H1 (cell line): ENCODE measurements around the gene UBE2L6. TPM values are rescaled to one million over a fixed set of nuclear protein-coding genes. Genes with fewer than 3 reads are reported as not detected.

Experiments used
- CTCF ChIA-PET: fragments of 300-600 bp; sonication (Branson Sonifier 250); formaldehyde crosslinking; loops from one replicate; lab custom pipeline; 2021; ENCODE audit not compliant: partially characterized antibody; lab: Charles Lee
- POLR2A ChIA-PET: fragments of 300-600 bp; sonication (Branson Sonifier 250); formaldehyde crosslinking; loops from one replicate; lab custom pipeline; 2021; ENCODE audit warnings: inconsistent platforms; ENCODE audit not compliant: partially characterized antibody; lab: Charles Lee
- DNase-seq, 2 experiments: peaks; one replicate each; pipeline versions ENCODE4 v3.0.0 to v3.0.0-alpha.2; 2010 to 2022; ENCODE audit warnings: low spot score in 2 of 2, low read depth in 1 of 2, mixed read lengths in 1 of 2
- FAIRE-seq: peaks from 2 replicates; lab custom pipeline; 2011; peaks lifted over from hg19 to GRCh38; lab: Jason Lieb, UNC
- H2AFZ ChIP-seq: 2 replicates; pipeline ENCODE4 v1.8.1; 2012; ENCODE audit warnings: low read length, inconsistent platforms
- H2AK5ac ChIP-seq: 2 replicates; pipeline ENCODE4 v1.6.1; 2013; ENCODE audit warnings: low read depth, low read length
- H2BK120ac ChIP-seq: replicated peaks from 2 replicates; pipeline ENCODE3; 2013; ENCODE audit warnings: low read depth, low read length, inconsistent platforms
- H2BK12ac ChIP-seq: 2 replicates; pipeline ENCODE4 v1.6.1; 2013; ENCODE audit warnings: low read depth, low read length
- H2BK15ac ChIP-seq: 2 replicates; pipeline ENCODE4 v1.6.1; 2013; ENCODE audit warnings: low read length
- H2BK20ac ChIP-seq: 2 replicates; pipeline ENCODE4 v1.6.1; 2013; ENCODE audit warnings: low read length
- H2BK5ac ChIP-seq: 2 replicates; pipeline ENCODE4 v1.6.1; 2013; ENCODE audit warnings: low read depth, low read length
- H3K14ac ChIP-seq: 2 replicates; pipeline ENCODE4 v1.6.1; 2013; ENCODE audit warnings: inconsistent platforms; ENCODE audit not compliant: insufficient read length
- H3K18ac ChIP-seq: 2 replicates; pipeline ENCODE4 v1.6.1; 2013; ENCODE audit warnings: low read length; ENCODE audit errors: extremely low read depth
- H3K23ac ChIP-seq: 2 replicates; pipeline ENCODE4 v1.6.1; 2013; ENCODE audit warnings: inconsistent platforms; ENCODE audit not compliant: insufficient read length
- H3K23me2 ChIP-seq: 2 replicates; pipeline ENCODE4 v1.6.1; 2013; ENCODE audit warnings: low read depth, low read length
- H3K27ac ChIP-seq: 2 replicates; pipeline ENCODE4 v1.6.1; 2011; ENCODE audit warnings: low read depth, low read length, inconsistent platforms
- H3K27me3 ChIP-seq, 4 experiments: replicated peaks in 1 of 4; 1 replicate in 1 of 4; 2 replicates in 3 of 4; pipeline versions ENCODE4 v1.6.1 to v1.8.1; 2011 to 2013; ENCODE audit warnings: low read length in 3 of 4, mild to moderate bottlenecking in 3 of 4, inconsistent platforms in 2 of 4, mixed read lengths in 2 of 4, moderate library complexity in 1 of 4; ENCODE audit not compliant: control insufficient read depth in 3 of 4, insufficient read depth in 3 of 4; ENCODE audit errors: extremely low read depth in 1 of 4
- H3K36me3 ChIP-seq, 4 experiments: 2 replicates each; pipeline versions ENCODE4 v1.6.1 to v1.8.1; 2011 to 2013; ENCODE audit warnings: mild to moderate bottlenecking in 4 of 4, low read length in 3 of 4, moderate library complexity in 2 of 4, control low read depth in 1 of 4, inconsistent platforms in 1 of 4; ENCODE audit not compliant: insufficient read depth in 4 of 4, control insufficient read depth in 2 of 4
- H3K4ac ChIP-seq: replicated peaks from 2 replicates; pipeline ENCODE3; 2013; ENCODE audit warnings: low read length, low read depth, mixed read lengths, inconsistent platforms; ENCODE audit not compliant: insufficient read length
- H3K4me1 ChIP-seq, 4 experiments: replicated peaks in 1 of 4; 1 replicate in 1 of 4; 2 replicates in 3 of 4; pipeline versions ENCODE4 v1.6.1 to v1.8.1; 2011 to 2013; ENCODE audit warnings: low read length in 3 of 4, inconsistent platforms in 2 of 4, mixed read lengths in 1 of 4; ENCODE audit not compliant: insufficient read depth in 4 of 4, control insufficient read depth in 3 of 4
- H3K4me2 ChIP-seq, 2 experiments: 2 replicates each; pipeline versions ENCODE4 v1.6.1 to v1.8.1; 2011 to 2013; ENCODE audit warnings: low read depth in 2 of 2, low read length in 2 of 2, control low read depth in 1 of 2, inconsistent platforms in 1 of 2, mild to moderate bottlenecking in 1 of 2; ENCODE audit not compliant: insufficient read depth in 1 of 2
- H3K4me3 ChIP-seq, 4 experiments: fragments of 200-600, 300-600 bp in 1 of 4; sonication (generic), shearing (Covaris generic), sonication (Bioruptor Twin) in 1 of 4; 2 replicates each; pipeline versions ENCODE4 v1.5.1 to v1.8.1; 2011 to 2016; ENCODE audit warnings: low read length in 4 of 4, low read depth in 3 of 4, control low read depth in 2 of 4, inconsistent platforms in 2 of 4, mild to moderate bottlenecking in 2 of 4, mixed read lengths in 1 of 4, moderate library complexity in 1 of 4; ENCODE audit not compliant: insufficient read depth in 2 of 4; ENCODE audit errors: extremely low read depth in 1 of 4
- H3K56ac ChIP-seq: replicated peaks from 2 replicates; pipeline ENCODE3; 2013; ENCODE audit warnings: low read depth, mild to moderate bottlenecking, mixed read lengths, low read length, inconsistent platforms; ENCODE audit not compliant: insufficient read length
- H3K79me1 ChIP-seq: 2 replicates; pipeline ENCODE4 v1.6.1; 2013; ENCODE audit warnings: low read depth, low read length, control low read depth
- H3K79me2 ChIP-seq, 2 experiments: 2 replicates each; pipeline versions ENCODE4 v1.6.1 to v1.8.1; 2012 to 2013; ENCODE audit warnings: low read length in 2 of 2, mild to moderate bottlenecking in 2 of 2, inconsistent platforms in 1 of 2; ENCODE audit not compliant: insufficient read depth in 2 of 2, control insufficient read depth in 1 of 2
- H3K9ac ChIP-seq, 4 experiments: replicated peaks in 1 of 4; 1 replicate in 1 of 4; 2 replicates in 3 of 4; pipeline versions ENCODE4 v1.6.1 to v1.8.1; 2011 to 2013; ENCODE audit warnings: low read depth in 3 of 4, low read length in 3 of 4, control low read depth in 2 of 4, mild to moderate bottlenecking in 2 of 4, moderate library complexity in 2 of 4, inconsistent platforms in 1 of 4; ENCODE audit errors: extremely low read depth in 1 of 4
- H3K9me3 ChIP-seq, 2 experiments: 2 replicates each; pipeline versions ENCODE4 v1.6.1 to v1.8.1; 2012 to 2013; ENCODE audit warnings: mild to moderate bottlenecking in 2 of 2, moderate library complexity in 2 of 2, control low read depth in 1 of 2, inconsistent platforms in 1 of 2, low read depth in 1 of 2, low read length in 1 of 2, mixed read lengths in 1 of 2; ENCODE audit not compliant: insufficient read depth in 2 of 2
- H4K20me1 ChIP-seq, 2 experiments: replicated peaks in 1 of 2; 2 replicates each; pipeline versions ENCODE3 to v1.8.1; 2011 to 2013; ENCODE audit warnings: inconsistent platforms in 2 of 2, low read length in 2 of 2, mild to moderate bottlenecking in 1 of 2; ENCODE audit not compliant: insufficient read depth in 2 of 2, control insufficient read depth in 1 of 2
- H4K5ac ChIP-seq: 2 replicates; pipeline ENCODE4 v1.6.1; 2013; ENCODE audit warnings: low read length, low read depth, mixed read lengths, inconsistent platforms; ENCODE audit not compliant: insufficient read length
- H4K8ac ChIP-seq: 2 replicates; pipeline ENCODE4 v1.8.0; 2013; ENCODE audit warnings: mild to moderate bottlenecking, moderate library complexity, low read length, inconsistent platforms; ENCODE audit not compliant: insufficient read depth; ENCODE audit errors: extremely low read depth
- H4K91ac ChIP-seq: replicated peaks from 2 replicates; pipeline ENCODE3; 2013; ENCODE audit warnings: low read length, mixed read lengths, inconsistent platforms; ENCODE audit not compliant: insufficient read length
- BACH1 ChIP-seq: IDR thresholded peaks from 2 replicates; pipeline ENCODE4 v1.6.1; 2012; ENCODE audit warnings: low read length, improper control_type of control experiment
- CHD2 ChIP-seq: IDR thresholded peaks from 2 replicates; pipeline ENCODE4 v1.6.1; 2012; ENCODE audit warnings: low read length, improper control_type of control experiment
- JUND ChIP-seq: IDR thresholded peaks from 2 replicates; pipeline ENCODE4 v1.6.1; 2011; ENCODE audit warnings: mild to moderate bottlenecking, improper control_type of control experiment, low read length
- NRF1 ChIP-seq: IDR thresholded peaks from 2 replicates; pipeline ENCODE4 v1.6.1; 2011; ENCODE audit warnings: mild to moderate bottlenecking, low read depth, low read length, improper control_type of control experiment
- SIN3A ChIP-seq, 2 experiments: IDR thresholded peaks in 1 of 2; conservative IDR thresholded peaks in 1 of 2; 2 replicates each; pipeline ENCODE4 v1.6.1; 2011 to 2012; ENCODE audit warnings: low read length in 2 of 2, improper control_type of control experiment in 1 of 2, low read depth in 1 of 2, mild to moderate bottlenecking in 1 of 2
- SIRT6 ChIP-seq: IDR thresholded peaks from one replicate; pipeline ENCODE4 v1.7.1; 2012; ENCODE audit warnings: low read length, inconsistent platforms
- SP4 ChIP-seq: IDR thresholded peaks from 2 replicates; pipeline ENCODE4 v1.6.1; 2012; ENCODE audit warnings: low read length, inconsistent platforms
- SUZ12 ChIP-seq: fragments of 200-600 bp; sonication (generic); IDR thresholded peaks from 2 replicates; pipeline ENCODE4 v1.6.1; 2012; ENCODE audit warnings: mild to moderate bottlenecking, inconsistent platforms, low read length, moderate library complexity, mixed read lengths
- TCF12 ChIP-seq: IDR thresholded peaks from 2 replicates; pipeline ENCODE4 v1.6.1; 2011; ENCODE audit warnings: low read depth, mild to moderate bottlenecking, low read length
- WGBS, 2 experiments: shearing (Covaris generic) in 1 of 2; methylation state at CpG; one replicate each; pipeline versions ENCODE4 v1.1.6 to v1.1.7; 2013 to 2015; ENCODE audit warnings: low lambda C conversion rate in 2 of 2, mixed read lengths in 2 of 2, inconsistent platforms in 1 of 2, low coverage in 1 of 2, missing lambda C conversion rate in 1 of 2; ENCODE audit not compliant: insufficient replicate concordance in 2 of 2, insufficient coverage in 1 of 2, insufficient read length in 1 of 2; ENCODE audit errors: extremely low coverage in 1 of 2, missing lambda C conversion rate in 1 of 2; 5-methylcytosine and 5-hydroxymethylcytosine counted together
- polyA plus RNA-seq, 7 experiments: library from polyadenylated mRNA; depleted of rRNA in 3 of 7; stranded (reverse) in 5 of 7; unstranded in 2 of 7; fragments of >200 nt in 5 of 7; fragments of 200-250 nt in 2 of 7; gene quantifications; 1 replicate in 5 of 7; 2 replicates in 1 of 7; 4 replicates in 1 of 7; pipeline versions ENCODE4 v1.2.1 to v1.2.3, GENCODE V29; 2011 to 2013; ENCODE audit warnings: missing spikeins in 2 of 7, mixed read lengths in 2 of 7
- total RNA-seq: library from RNA; stranded (reverse); fragmentation: NEBNext Ultra II Directional; extraction: Animal tissue kit (Norgen Biotek cat#: 25700); gene quantifications from 2 replicates; pipeline ENCODE4 v1.2.1, GENCODE V29; 2021
- TF ChIP-seq, protein P1 (sequence below), 3 experiments: IDR thresholded peaks; 1 replicate in 2 of 3; 2 replicates in 1 of 3; pipeline versions ENCODE4 v1.5.1 to v1.6.1; 2011; ENCODE audit warnings: low read length in 3 of 3, mild to moderate bottlenecking in 3 of 3, inconsistent platforms in 2 of 3, low read depth in 1 of 3, moderate library complexity in 1 of 3; ENCODE audit not compliant: insufficient read depth in 1 of 3; ENCODE audit errors: control extremely low read depth in 1 of 3

UBE2L6 gene
- total and polyA plus RNA-seq, 2 of the 8 experiments (the other 6 are each of a cell fraction or from before 2014, with no cell fraction given) = 67.8 to 89.2 TPM

DNA sequence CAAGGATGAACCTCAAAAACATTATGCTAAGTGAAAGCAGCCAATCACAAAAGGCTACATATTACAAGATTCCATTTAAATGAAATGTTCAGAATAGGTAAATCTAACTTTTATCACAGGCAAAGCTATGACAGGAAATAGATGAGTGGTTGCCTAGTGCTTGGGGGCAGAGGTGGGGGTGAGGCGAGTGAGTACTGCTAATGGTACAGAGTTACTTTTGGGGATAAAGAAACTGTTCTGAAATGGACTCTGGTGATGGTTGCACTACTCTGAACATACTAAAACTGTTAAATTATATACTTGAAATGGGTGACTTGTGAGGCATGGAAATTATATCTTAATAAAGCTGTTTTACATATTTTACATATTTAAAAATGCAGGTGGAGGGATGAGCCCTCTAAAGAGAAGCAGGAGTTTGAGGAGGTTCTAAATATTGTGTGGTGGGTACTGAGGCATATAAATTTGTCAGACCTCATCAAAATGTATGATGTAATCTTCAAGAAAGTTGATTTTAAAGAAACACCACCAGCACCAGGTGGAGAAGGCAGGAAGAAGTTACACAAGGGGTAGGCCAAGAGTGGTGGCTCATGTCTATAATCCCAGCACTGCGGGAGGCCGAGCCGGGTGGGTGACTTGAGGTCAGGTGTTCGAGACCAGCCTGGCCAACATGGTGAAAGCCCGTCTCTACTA lies 55.6 kb downstream of the UBE2L6 start:
- H3K23me2 ChIP-seq = peaks cover 19% of the 10 kb centered on the region; the same call in 1 of the 2 replicates
- no peak for DNase-seq
- peaks cover 0 to 18% (median 8%) of the 10 kb centered on the region in 4 experiments; a peak in 4 of 7 replicates for H3K27me3 ChIP-seq
- H3K36me3 ChIP-seq = no peaks in the 10 kb centered on the region
- H3K18ac ChIP-seq = no peak overlapping the region
- H4K5ac ChIP-seq = no peak overlapping the region
- H2BK5ac ChIP-seq = no peak overlapping the region
- H3K9me3 ChIP-seq = no peaks in the 10 kb centered on the region
- POLR2A ChIA-PET = interaction anchor here (1.0 to 1.9 kb wide), 4 partner anchors 10 to 137 kb away, joined by 3 to 9 read pairs (median 5); no protein-coding TSS in a partner anchor
- H4K8ac ChIP-seq = no peak overlapping the region
- H3K4me3 ChIP-seq = no peak overlapping the region
- H3K56ac ChIP-seq = no peak overlapping the region
- WGBS, 2 experiments = 80% methylated on average over 6 of the region's 6 CpGs; no CpG with 5 or more reads in 1 of the 2 experiments
- no peak overlapping the region for H3K27ac ChIP-seq
- no peak overlapping the region for H3K23ac ChIP-seq
- no peak overlapping the region for H3K14ac ChIP-seq
- peaks cover 2 to 3% of the 10 kb centered on the region in 2 experiments for H4K20me1 ChIP-seq
- H3K4me2 ChIP-seq = no peak overlapping the region
- H3K4ac ChIP-seq = no peak overlapping the region
- no peak overlapping the region for H4K91ac ChIP-seq
- H2BK12ac ChIP-seq = no peak overlapping the region
- FAIRE-seq = no peak
- no peak overlapping the region for H3K9ac ChIP-seq
- peaks cover 0 to 22% of the 10 kb centered on the region in 2 experiments; a peak in 3 of 4 replicates for H3K79me2 ChIP-seq
- H3K4me1 ChIP-seq = peaks cover 3 to 10% (median 5%) of the 10 kb centered on the region in 4 experiments
- no peak overlapping the region for H2BK120ac ChIP-seq
- H2BK20ac ChIP-seq = no peak overlapping the region
- no peak overlapping the region for H2AFZ ChIP-seq
- no peak overlapping the region for H2BK15ac ChIP-seq
- peaks cover 2% of the 10 kb centered on the region; the same call in 1 of the 2 replicates for H3K79me1 ChIP-seq
- H2AK5ac ChIP-seq = no peak overlapping the region
- CTCF ChIA-PET = interaction anchor here (0.6 to 2.5 kb wide), 9 partner anchors 10 to 129 kb away, joined by 3 to 16 read pairs (median 4); no protein-coding TSS in a partner anchor
- TF ChIP-seq SIRT6 (no peak), SUZ12 (no peak), NRF1 (no peak), JUND (no peak), BACH1 (no peak), TCF12 (no peak), CHD2 (no peak), SP4 (no peak), SIN3A (conservative IDR thresholded peaks at IDR 0.05 in 1 of 2, IDR thresholded peaks at IDR 0.05 in 1 of 2; ENCODE audit: low read depth in 1 of 2, low read length in 2 of 2) (no peak)
- TF ChIP-seq, protein P1, sequence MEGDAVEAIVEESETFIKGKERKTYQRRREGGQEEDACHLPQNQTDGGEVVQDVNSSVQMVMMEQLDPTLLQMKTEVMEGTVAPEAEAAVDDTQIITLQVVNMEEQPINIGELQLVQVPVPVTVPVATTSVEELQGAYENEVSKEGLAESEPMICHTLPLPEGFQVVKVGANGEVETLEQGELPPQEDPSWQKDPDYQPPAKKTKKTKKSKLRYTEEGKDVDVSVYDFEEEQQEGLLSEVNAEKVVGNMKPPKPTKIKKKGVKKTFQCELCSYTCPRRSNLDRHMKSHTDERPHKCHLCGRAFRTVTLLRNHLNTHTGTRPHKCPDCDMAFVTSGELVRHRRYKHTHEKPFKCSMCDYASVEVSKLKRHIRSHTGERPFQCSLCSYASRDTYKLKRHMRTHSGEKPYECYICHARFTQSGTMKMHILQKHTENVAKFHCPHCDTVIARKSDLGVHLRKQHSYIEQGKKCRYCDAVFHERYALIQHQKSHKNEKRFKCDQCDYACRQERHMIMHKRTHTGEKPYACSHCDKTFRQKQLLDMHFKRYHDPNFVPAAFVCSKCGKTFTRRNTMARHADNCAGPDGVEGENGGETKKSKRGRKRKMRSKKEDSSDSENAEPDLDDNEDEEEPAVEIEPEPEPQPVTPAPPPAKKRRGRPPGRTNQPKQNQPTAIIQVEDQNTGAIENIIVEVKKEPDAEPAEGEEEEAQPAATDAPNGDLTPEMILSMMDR (IDR thresholded peaks at IDR 0.05; ENCODE audit: control extremely low read depth in 1 of 3, insufficient read depth in 1 of 3, low read depth in 1 of 3, low read length in 3 of 3) = no peak
